GM19043 (cell line): ENCODE results near the gene FCHO2.
A peak's percentile ranks its signal among the peaks of the same experiment; 100 is the strongest.
"Not testable (repeated sequence)": the region's sequence is repeated elsewhere in the genome, so short reads cannot be mapped to it uniquely, and the experiment has no call there.

ENCODE experiments used
- ATAC-seq: cut with Tn5 transposase; IDR thresholded peaks from one replicate; pipeline ENCODE4 v1.9.1; 2021; ENCODE audit warnings: low read depth; ENCODE audit not compliant: unreplicated experiment

Gene FCHO2, protein sequence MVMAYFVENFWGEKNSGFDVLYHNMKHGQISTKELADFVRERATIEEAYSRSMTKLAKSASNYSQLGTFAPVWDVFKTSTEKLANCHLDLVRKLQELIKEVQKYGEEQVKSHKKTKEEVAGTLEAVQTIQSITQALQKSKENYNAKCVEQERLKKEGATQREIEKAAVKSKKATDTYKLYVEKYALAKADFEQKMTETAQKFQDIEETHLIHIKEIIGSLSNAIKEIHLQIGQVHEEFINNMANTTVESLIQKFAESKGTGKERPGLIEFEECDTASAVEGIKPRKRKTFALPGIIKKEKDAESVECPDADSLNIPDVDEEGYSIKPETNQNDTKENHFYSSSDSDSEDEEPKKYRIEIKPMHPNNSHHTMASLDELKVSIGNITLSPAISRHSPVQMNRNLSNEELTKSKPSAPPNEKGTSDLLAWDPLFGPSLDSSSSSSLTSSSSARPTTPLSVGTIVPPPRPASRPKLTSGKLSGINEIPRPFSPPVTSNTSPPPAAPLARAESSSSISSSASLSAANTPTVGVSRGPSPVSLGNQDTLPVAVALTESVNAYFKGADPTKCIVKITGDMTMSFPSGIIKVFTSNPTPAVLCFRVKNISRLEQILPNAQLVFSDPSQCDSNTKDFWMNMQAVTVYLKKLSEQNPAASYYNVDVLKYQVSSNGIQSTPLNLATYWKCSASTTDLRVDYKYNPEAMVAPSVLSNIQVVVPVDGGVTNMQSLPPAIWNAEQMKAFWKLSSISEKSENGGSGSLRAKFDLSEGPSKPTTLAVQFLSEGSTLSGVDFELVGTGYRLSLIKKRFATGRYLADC

GRCh38 chr5:72955768-72956323 is at the start of gene FCHO2:
FCHO2 (plus strand) TSS chr5:72956041; CDS start chr5:72956097, 56 bp downstream.
- ATAC-seq, result peak; percentile 90

DNA sequence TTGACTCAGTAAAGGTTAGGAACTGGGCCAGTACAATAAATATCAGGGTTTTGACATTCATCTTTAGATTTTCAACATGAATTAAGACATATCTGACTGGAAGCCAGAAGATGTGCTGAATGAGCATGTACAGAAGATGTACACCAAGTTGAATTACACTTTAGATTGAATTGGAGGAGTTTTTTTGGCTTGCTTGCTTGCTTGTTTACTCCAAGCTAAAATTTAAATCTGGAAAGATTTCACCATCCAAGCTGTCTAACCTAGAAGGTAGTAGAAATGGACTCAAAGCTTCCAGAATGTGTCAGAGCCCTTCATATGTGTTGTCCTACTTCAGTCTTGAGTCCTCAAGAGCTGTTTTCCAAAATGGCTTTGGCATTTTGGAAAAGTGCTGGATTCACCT is 49.0 kb upstream of the FCHO2 start:
- ATAC-seq, result no peak

DNA sequence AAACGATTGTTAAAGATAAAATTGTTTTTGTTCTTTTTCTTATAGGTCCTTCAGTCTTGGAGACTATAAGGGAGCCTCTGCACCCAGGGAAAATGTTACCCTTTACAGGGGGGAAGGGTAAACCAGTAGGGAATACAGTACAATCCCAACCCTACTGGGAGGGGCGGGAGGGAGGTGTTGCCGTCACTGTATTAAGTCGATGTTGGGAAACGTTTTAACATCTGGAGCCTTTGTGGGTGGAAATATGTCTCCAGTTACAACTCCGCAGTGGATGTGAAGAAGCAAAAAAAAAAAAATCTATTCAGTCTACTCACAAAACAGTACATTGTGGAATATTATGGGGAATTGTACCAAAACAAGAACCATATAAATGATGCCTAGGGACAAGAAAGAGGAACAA is 47.2 kb upstream of the FCHO2 start:
- no peak for ATAC-seq

GRCh38 chr5:72917371-72917776 is 38.5 kb upstream of the FCHO2 start:
- no peak for ATAC-seq

DNA sequence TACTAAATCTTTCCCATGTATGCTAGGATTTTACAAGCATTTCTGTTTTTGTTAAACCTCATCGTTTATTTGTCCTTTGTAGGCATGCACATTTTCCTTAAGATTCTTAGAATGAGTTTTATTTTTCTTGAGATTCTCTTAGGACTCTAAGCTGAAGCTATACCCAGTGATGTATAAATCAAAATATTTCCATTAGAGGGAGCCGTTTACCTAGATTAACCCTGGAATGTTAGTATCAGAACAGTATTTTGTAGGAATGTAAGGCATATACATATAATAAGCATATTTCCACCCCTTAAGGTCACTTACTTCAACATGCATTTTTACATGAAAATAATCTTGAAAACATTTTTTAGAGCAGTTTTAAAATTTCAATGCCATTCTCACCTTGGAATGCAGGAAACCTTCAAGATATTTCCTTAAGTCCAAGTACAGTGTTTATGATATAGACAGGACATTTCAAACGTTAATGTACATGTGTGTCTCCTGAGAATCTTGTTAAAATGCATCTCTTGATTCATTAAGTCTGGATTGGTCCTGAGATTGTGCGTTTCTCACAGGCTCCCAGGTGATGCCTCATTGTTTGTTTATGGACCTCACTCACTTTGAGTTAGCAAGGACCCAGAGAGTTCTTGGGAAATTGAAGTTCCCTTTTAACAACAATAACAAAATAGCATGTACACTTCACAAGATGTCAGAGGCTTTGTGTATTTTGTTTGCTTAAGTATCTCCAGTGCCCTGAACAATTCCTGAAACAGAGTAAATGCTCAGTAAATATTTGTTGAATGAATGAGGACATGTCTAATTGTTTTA is 34.9 kb upstream of the FCHO2 start:
- ATAC-seq, result no peak

GRCh38 chr5:72921886-72922285 is 34.0 kb upstream of the FCHO2 start:
- no peak for ATAC-seq

DNA sequence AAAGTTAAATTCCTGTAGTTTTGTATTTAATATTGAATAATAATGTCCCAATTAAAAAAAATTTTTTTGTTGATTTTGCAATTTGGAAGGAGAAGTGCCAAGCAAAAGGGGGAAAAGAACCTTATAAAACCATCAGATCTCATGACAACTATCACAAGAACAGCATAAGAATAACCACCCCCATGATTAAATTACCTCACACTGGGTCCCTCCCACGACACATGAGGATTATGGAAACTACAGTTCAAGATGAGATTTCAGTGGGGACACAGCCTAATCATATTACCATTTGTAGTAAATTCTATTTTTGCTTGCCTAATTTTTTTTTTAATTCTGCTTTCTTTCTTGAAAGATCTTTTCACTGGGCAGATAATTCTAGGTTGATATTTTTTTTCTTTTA is 33.4 kb upstream of the FCHO2 start:
- ATAC-seq, result no peak

- ATAC-seq, result no peak
These were observed 30.4 kb upstream of the FCHO2 start for GRCh38 chr5:72925336-72926010.

- not testable (repeated sequence) for ATAC-seq
These were observed 23.2 kb upstream of the FCHO2 start for GRCh38 chr5:72932686-72933085.

GRCh38 chr5:72934953-72935725 is 20.7 kb upstream of the FCHO2 start:
- not testable (repeated sequence) for ATAC-seq

DNA sequence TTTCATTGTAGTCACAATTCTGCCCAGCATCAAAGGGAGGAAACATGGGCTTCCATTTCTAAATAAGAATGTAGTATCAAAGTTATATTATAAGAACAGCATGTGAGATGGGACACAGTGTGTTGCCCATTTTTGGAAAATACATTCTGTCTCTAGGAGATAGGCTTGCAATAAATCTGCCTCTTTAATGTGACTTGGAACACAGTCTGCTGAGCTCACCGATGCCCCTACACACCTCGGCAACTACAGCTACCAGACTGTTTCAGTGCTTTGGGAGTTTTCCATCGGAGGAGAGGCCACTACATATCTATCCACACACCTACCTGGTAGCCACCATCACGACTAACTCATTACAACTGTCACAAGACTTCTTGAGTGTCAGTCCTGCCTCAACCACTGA is 18.9 kb upstream of the FCHO2 start:
- no peak for ATAC-seq

GRCh38 chr5:72937517-72938061 is 18.3 kb upstream of the FCHO2 start:
- ATAC-seq, result no peak

GRCh38 chr5:72938206-72938605 is 17.6 kb upstream of the FCHO2 start:
- ATAC-seq, result no peak

DNA sequence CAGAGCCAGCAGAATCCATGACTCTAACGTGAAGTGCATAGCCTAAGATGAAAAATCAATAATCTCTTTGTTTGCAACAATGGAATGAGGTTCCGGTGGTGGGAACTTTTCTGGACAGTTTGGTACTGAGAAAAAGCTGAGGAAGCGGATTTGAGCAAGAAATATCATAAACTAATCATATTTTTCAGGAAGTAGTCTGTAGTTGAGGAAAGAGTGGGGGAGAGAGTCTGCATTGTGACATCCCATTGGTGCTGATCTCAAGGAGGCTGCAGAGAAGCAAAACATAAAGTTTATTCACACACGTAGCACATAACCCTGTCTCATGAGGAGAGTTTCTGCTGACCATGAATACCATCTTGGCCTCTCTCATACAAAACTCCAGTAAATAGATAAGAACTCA is 15.8 kb upstream of the FCHO2 start:
- no peak for ATAC-seq

DNA sequence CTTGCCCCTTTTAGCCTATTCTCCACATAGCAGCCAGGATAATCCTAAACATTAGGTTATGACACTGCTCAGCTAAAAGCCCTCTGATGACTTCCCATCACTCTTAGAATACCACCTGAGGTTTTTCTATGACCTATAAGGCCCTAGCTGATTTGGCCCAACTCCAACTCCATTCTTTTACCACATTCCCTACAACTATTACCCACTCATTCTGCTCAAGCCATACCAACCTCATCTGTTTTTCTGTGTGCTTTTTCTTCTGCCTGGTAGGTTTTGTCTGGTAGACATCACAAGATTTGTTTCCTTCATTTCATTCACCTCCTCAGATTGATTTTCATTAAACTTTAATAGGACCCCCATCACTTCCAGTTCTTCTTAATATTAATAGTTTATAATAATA is 12.5 kb upstream of the FCHO2 start:
- no peak for ATAC-seq

GRCh38 chr5:72947498-72947897 is 8.3 kb upstream of the FCHO2 start:
- no peak for ATAC-seq

GRCh38 chr5:72949481-72949880 is 6.4 kb upstream of the FCHO2 start:
- no peak for ATAC-seq

DNA sequence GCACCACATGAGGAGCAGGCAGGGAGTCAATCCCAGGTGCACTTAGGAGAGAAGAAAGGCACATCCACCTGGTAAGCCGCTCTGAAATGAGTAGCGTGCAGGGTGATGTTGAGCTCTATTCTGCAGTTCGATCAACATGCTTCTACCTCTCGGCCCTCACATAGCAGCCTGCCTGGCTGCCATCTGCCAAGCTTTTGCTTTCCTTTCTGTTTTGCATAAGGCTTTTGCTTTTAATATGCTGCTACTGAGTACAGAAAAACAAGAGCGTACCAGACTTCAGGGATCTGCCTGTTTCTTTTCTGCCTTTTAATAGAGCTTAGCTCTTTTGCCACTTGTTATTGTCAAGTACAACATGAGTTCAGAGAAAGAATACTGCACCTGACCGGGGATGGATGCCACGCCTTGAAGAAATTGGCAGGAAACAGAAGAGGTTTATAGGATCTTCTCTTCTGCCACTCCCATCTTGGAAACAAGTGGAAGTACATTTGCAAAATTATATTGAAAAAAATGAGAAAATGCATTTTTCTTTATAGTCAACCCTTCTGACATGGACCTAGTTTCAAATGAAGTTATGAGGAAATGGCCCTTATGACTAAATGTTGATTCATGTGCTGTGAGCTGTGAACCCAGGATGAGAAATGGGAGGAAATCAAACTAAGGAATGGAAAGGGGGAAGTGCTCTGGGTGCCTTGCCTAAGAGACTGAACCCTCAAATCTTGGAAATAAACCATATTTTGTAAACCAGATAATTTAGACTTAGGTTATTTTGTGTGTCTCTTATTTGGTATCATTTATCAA is 4.0 kb upstream of the FCHO2 start:
- no peak for ATAC-seq
